ENCODE measurements around the gene TRMT10A. TPM values are rescaled to one million over a fixed set of nuclear protein-coding genes. Genes with fewer than 3 reads are reported as not detected.

Gene TRMT10A
- total RNA-seq, 6 experiments from 2014 or later = 4.1 to 6.8 (median 5.2) TPM

DNA sequence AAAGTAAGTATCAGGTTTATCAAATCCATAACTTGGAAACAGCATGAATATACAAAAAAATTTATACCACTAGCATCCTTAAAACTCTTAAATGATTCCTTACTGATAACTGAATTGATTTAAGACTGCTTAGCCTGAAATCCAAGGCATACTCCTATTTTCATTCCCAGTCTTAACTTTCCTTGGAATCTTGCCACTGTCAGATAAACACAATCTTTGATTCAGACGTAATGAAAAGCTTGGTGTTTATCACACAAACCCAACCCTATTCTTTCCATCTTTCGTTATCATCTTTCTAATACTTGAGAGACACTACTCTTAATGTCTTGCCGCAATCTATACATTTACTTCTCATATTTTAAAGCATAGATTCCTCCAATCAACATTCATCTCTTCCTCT lies 33.9 kb downstream of the TRMT10A start:
- Mint-ChIP-seq H3K27ac (no peak overlapping the region), H3K4me1 (ENCODE audit: low read depth) (no peaks in the 10 kb centered on the region), H3K9me3 (no peaks in the 10 kb centered on the region), H3K36me3 (ENCODE audit: low read depth) (no peaks in the 10 kb centered on the region), H3K27me3 (ENCODE audit: insufficient read depth) (peaks cover 3% of the 10 kb centered on the region), H3K4me3 (no peak overlapping the region)
- TF ChIP-seq, protein P1, sequence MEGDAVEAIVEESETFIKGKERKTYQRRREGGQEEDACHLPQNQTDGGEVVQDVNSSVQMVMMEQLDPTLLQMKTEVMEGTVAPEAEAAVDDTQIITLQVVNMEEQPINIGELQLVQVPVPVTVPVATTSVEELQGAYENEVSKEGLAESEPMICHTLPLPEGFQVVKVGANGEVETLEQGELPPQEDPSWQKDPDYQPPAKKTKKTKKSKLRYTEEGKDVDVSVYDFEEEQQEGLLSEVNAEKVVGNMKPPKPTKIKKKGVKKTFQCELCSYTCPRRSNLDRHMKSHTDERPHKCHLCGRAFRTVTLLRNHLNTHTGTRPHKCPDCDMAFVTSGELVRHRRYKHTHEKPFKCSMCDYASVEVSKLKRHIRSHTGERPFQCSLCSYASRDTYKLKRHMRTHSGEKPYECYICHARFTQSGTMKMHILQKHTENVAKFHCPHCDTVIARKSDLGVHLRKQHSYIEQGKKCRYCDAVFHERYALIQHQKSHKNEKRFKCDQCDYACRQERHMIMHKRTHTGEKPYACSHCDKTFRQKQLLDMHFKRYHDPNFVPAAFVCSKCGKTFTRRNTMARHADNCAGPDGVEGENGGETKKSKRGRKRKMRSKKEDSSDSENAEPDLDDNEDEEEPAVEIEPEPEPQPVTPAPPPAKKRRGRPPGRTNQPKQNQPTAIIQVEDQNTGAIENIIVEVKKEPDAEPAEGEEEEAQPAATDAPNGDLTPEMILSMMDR (IDR thresholded peaks at IDR 0.05) = no peak
- DNase-seq = no peak

DNA sequence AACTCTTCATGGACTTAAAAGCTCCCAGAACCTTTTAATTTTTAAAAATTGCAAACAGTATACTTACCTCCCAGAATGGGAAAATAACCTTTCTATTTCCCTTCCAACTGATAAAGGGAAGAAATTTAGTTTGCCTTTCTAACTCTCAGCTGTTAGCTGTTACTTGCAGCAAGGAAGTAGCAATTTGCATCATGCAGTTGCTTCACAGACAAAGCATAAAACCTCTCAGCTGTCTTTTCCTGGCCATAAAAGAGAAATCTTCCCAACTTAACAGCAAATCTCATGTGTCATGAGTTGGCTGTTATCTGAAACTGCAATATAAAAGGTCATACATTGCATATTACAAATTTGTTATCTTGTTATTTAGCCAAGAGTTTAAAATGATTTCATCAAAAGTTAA lies 34.6 kb downstream of the TRMT10A start:
- TF ChIP-seq, protein P1 (IDR thresholded peaks at IDR 0.05) = no peak
- Mint-ChIP-seq H3K9me3 (no peaks in the 10 kb centered on the region), H3K27me3 (ENCODE audit: insufficient read depth) (peaks cover 3% of the 10 kb centered on the region; the same call in 1 of the 2 replicates), H3K4me3 (no peak overlapping the region), H3K4me1 (ENCODE audit: low read depth) (no peaks in the 10 kb centered on the region), H3K27ac (no peak overlapping the region), H3K36me3 (ENCODE audit: low read depth) (no peaks in the 10 kb centered on the region)
- no peak for DNase-seq

DNA sequence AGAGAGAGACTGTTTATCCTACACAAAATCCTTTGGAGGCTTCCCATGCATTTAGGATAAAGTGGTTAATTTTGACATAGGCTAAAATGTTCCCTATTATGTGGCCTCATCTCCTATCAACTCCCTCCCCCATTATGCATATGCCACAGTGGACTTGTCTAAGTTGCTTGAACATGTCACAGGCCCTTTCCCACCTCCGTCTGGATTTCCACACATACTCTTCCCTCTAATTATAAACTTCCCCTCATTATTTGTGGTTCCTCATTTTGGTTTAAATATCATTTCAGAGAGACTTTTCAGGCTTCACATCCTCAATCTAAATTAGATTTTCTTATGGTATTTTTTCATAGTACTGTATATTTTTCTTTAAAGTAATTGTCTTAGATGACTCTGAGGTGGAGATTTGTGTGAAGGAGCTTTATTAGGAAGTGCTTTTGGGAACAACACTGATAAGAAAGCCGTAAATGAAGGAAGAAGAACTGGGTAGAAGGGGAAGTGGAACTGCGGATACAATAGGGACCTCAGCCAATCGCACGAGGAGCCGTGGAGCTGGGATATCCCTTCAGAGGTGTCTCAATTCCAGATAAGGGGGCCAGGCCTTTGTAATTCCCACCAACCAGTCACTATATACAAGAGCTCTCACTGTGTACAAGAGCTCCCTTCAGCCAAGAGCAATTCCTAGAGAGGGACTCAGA lies 45.1 kb downstream of the TRMT10A start:
- no peaks in the 10 kb centered on the region for H3K4me1 Mint-ChIP-seq (ENCODE audit: low read depth)
- H3K36me3 Mint-ChIP-seq (ENCODE audit: low read depth) = no peaks in the 10 kb centered on the region
- H3K9me3 Mint-ChIP-seq = no peaks in the 10 kb centered on the region
- DNase-seq = no peak
- H3K27ac Mint-ChIP-seq = no peak overlapping the region
- H3K27me3 Mint-ChIP-seq (ENCODE audit: insufficient read depth) = no peaks in the 10 kb centered on the region
- TF ChIP-seq, protein P1 (IDR thresholded peaks at IDR 0.05) = no peak
- H3K4me3 Mint-ChIP-seq = no peak overlapping the region

DNA sequence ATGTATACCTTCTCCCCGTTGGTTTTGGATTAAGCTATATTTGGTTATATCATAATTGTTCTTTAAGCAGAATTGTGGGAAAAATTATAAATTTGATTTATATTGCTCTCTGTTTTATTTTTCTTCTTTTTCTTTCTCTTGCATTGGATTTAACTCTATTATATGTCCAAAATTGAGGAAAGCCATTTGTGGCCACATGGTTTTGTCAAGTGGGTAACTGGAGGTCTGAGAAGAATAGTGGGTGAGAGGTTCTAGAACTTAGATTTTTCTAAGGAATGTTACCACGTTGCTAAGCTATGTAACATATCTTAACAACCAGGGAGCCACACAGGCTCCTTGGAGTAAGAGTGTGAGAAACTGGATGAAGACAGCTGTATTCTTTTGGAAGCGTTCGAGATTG lies 53.1 kb downstream of the TRMT10A start, which contains the start of gene C4orf17:
C4orf17 (plus strand) TSS at position 301 of the 400 bp plus-strand sequence. CDS start 2,061 bp downstream, outside the sequence.
- Mint-ChIP-seq H3K27ac (no peak within 1 kb of the TSS), H3K27me3 (ENCODE audit: insufficient read depth) (peaks cover 2% of the 10 kb centered on the region), H3K4me1 (ENCODE audit: low read depth) (no peaks in the 10 kb centered on the region), H3K4me3 (no peak within 1 kb of the TSS), H3K9me3 (no peaks in the 10 kb centered on the region), H3K36me3 (ENCODE audit: low read depth) (no peaks in the 10 kb centered on the region)
- TF ChIP-seq, protein P1 (IDR thresholded peaks at IDR 0.05) = no peak
- no peak for DNase-seq

DNA sequence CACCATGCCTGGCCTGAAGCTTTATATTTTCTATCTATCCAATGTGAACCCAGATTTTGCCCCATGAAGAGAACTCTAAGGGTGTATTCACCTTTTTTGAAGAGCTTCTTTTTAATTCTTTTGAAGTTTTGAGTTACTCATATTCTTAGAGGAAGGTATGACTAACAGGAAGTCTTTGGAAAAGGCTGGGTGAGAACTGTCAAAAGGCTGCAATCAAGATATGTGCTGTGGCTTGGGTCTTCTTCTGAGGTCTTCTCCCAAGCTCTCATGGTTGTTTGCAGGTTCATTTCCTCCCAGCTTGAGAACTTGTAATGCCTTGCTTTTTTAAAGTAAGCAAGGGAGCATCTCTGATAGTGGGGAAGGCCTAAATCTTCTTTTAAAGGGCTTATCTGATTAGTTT lies 56.1 kb downstream of the TRMT10A start:
- TF ChIP-seq, protein P1 (IDR thresholded peaks at IDR 0.05) = no peak
- Mint-ChIP-seq H3K36me3 (ENCODE audit: low read depth) (no peaks in the 10 kb centered on the region), H3K9me3 (no peaks in the 10 kb centered on the region), H3K27me3 (ENCODE audit: insufficient read depth) (peaks cover 2% of the 10 kb centered on the region), H3K4me1 (ENCODE audit: low read depth) (no peaks in the 10 kb centered on the region), H3K27ac (no peak overlapping the region), H3K4me3 (no peak overlapping the region)
- no peak for DNase-seq

Measured in HFFc6 (cell line).